SK-N-SH treated with all-trans-retinoic acid at 6 μM for 48 hours (cell line): ENCODE data around the gene MOCS2.

Source experiments
- BACH2 ChIP-seq: fragments of 250-450 bp; sonication (Bioruptor Pico); IDR thresholded peaks from 2 replicates; pipeline ENCODE4 v1.9.0; 2021; ENCODE audit warnings: mild to moderate bottlenecking, borderline replicate concordance
- ZC3H10 ChIP-seq: fragments of 250-450 bp; sonication (Bioruptor Pico); IDR thresholded peaks from 2 replicates; pipeline ENCODE4 v1.5.1; 2021; ENCODE audit warnings: mild to moderate bottlenecking, moderate library complexity
- ZFP3 ChIP-seq: fragments of 250-450 bp; sonication (Bioruptor Pico); IDR thresholded peaks from 2 replicates; pipeline ENCODE4 v1.5.0; 2020; ENCODE audit warnings: mild to moderate bottlenecking, moderate library complexity
- ZFP30 ChIP-seq: fragments of 450-650 bp; formaldehyde crosslinking; IDR thresholded peaks from 2 replicates; pipeline ENCODE4 v1.5.0; 2022; ENCODE audit warnings: mild to moderate bottlenecking, moderate library complexity
- ZNF565 ChIP-seq: fragments of 450-650 bp; formaldehyde crosslinking; conservative IDR thresholded peaks from 2 replicates; pipeline ENCODE4 v1.5.0; 2020; ENCODE audit warnings: low read depth, mild to moderate bottlenecking, moderate library complexity
- TF ChIP-seq, protein P1 (sequence below): fragments of 250-450 bp; sonication (Bioruptor Pico); IDR thresholded peaks from 2 replicates; pipeline ENCODE4 v1.8.0; 2020; ENCODE audit warnings: mild to moderate bottlenecking, moderate library complexity, borderline replicate concordance

DNA sequence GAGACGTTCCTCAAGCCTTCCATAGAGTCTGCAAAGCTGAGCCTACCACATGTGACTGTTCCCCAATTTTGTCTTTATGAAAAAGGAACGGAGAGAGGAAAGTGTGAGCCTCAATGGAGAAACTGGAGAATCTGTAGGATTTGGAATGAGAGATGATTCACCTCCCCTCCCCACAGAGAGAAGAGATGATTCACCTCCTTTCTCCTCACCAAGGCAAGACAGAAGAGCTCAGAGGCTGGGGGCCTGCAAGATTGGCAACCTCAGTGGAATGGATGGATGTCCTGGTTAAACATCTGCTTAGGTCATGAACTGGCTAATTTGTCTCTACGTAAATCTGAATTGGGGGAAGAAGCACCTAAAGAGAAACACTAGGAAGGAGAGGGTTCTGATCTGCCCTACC, 17.0 kb upstream of the MOCS2 start:
- no peak for TF ChIP-seq ZC3H10 (CRISPR knock-in tag)
- TF ChIP-seq, protein P1, sequence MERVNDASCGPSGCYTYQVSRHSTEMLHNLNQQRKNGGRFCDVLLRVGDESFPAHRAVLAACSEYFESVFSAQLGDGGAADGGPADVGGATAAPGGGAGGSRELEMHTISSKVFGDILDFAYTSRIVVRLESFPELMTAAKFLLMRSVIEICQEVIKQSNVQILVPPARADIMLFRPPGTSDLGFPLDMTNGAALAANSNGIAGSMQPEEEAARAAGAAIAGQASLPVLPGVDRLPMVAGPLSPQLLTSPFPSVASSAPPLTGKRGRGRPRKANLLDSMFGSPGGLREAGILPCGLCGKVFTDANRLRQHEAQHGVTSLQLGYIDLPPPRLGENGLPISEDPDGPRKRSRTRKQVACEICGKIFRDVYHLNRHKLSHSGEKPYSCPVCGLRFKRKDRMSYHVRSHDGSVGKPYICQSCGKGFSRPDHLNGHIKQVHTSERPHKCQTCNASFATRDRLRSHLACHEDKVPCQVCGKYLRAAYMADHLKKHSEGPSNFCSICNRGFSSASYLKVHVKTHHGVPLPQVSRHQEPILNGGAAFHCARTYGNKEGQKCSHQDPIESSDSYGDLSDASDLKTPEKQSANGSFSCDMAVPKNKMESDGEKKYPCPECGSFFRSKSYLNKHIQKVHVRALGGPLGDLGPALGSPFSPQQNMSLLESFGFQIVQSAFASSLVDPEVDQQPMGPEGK: no peak
- no peak for TF ChIP-seq ZFP3 (CRISPR knock-in tag)
- TF ChIP-seq ZFP30 (CRISPR knock-in tag): no peak
- TF ChIP-seq BACH2 (CRISPR knock-in tag): no peak
- no peak for TF ChIP-seq ZNF565 (CRISPR knock-in tag)
